Activated effector memory CD4-positive, alpha-beta T cell treated with anti-CD3 and anti-CD28 coated beads, Interleukin-2, amount 50 U/mL, for 16 hours (primary cell): ENCODE results near the gene PHF23.

Source experiments
- DNase-seq: peaks from one replicate; pipeline ENCODE4 v3.0.0-alpha.2; 2020

The PHF23 gene

GRCh38 chr17:7239091-7240027, at the start of gene PHF23:
PHF23 (minus strand) TSS chr17:7239457; CDS start chr17:7239279, 178 bp downstream.
- DNase-seq = peak; percentile 99

DNA sequence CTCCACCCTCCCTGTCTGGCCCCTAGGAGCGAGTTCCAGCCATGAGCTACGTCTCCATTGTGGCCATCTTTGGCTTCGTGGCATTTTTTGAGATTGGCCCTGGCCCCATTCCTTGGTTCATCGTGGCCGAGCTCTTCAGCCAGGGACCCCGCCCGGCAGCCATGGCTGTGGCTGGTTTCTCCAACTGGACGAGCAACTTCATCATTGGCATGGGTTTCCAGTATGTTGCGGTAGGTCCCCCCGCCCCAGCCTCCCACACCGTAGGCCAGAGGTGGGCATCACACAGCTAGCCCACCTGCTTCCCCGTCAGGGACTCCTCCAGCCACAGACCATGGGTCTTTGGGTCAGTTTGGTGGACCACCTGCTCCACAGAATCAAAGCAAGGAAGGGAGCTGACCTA, 46.4 kb upstream of the PHF23 start:
- no peak for DNase-seq

DNA sequence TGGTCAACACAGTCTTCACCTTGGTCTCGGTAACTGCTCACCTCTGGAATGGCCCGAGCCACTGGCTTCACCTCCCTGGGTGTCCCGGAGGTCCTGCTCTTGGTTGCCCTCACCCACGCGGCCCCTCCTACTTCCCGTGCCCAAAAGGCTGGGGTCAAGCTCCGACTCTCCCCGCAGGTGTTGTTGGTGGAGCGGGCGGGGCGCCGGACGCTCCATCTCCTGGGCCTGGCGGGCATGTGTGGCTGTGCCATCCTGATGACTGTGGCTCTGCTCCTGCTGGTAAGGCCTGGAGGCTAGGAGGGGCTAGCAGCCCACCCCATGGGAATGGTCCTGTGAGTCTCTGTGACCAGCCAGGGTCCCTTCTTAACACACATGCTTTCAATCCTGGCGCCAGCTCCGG, 45.7 kb upstream of the PHF23 start:
- DNase-seq = no peak

DNA sequence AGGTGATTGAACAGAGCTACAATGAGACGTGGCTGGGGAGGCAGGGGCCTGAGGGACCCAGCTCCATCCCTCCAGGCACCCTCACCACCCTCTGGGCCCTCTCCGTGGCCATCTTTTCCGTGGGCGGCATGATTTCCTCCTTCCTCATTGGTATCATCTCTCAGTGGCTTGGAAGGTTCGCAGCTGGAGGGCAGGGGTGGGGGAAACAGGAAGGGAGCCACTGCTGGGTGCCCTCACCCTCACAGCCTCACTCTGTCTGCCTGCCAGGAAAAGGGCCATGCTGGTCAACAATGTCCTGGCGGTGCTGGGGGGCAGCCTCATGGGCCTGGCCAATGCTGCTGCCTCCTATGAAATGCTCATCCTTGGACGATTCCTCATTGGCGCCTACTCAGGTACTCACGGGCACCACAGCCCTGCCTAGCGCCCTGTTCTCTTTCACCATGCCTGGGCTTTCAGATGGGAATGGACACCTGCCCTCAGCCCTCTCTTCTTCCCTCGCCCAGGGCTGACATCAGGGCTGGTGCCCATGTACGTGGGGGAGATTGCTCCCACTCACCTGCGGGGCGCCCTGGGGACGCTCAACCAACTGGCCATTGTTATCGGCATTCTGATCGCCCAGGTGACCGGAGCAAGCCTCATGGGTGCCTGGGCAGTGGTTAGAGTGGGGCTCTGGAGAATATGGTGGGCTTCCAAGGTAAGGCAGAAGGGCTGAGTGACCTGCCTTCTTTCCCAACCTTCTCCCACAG, 44.4 kb upstream of the PHF23 start:
- no peak for DNase-seq

- DNase-seq = no peak
These were observed 43.6 kb upstream of the PHF23 start for GRCh38 chr17:7282752-7283321.

GRCh38 chr17:7281953-7282751, 42.9 kb upstream of the PHF23 start:
- DNase-seq = no peak

DNA sequence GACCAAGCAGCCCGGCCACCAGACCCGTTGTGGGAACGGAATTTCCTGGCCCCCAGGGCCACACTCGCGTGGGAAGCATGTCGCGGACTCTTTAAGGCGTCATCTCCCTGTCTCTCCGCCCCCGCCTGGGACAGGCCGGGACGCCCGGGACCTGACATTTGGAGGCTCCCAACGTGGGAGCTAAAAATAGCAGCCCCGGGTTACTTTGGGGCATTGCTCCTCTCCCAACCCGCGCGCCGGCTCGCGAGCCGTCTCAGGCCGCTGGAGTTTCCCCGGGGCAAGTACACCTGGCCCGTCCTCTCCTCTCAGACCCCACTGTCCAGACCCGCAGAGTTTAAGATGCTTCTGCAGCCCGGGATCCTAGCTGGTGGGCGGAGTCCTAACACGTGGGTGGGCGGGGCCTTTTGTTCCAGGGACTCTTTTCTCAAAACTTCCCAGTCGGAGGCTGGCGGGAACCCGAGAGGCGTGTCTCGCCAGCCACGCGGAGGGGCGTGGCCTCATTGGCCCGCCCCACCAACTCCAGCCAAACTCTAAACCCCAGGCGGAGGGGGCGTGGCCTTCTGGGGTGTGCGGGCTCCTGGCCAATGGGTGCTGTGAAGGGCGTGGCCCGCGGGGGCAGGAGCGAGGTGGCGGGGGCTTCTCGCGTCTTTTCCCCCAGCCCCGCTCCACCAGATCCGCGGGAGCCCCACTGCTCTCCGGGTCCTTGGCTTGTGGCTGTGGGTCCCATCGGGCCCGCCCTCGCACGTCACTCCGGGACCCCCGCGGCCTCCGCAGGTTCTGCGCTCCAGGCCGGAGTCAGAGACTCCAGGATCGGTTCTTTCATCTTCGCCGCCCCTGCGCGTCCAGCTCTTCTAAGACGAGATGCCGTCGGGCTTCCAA, 42.1 kb upstream of the PHF23 start, which contains the start of gene SLC2A4:
Gene SLC2A4 (plus strand): TSS at position 645 of the 879 bp plus-strand sequence. CDS start 217 bp downstream, at position 862.
- DNase-seq = peak; percentile 93

- peak; percentile 95 for DNase-seq
These were observed 41.3 kb upstream of the PHF23 start for GRCh38 chr17:7280519-7281073.

DNA sequence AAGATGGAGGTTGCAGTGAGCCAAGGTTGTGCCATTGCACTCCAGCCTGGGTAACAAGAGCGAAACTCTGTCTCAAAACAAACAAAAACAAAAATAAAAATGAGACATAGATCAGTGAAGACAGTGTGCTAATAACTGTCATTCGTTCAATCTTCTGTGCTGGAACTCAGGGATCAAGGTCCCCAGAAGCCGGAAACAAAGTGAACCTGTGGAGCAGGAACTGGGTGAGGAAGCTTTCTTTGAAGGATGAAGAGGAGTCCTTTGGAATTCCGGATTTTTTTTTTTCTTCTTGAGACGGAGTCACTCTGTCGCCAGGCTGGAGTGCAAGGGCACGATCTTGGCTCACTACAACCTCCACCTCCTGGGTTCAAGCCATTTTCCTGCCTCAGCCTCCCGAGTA, 40.2 kb upstream of the PHF23 start:
- no peak for DNase-seq

GRCh38 chr17:7266784-7267183, 27.5 kb upstream of the PHF23 start:
- DNase-seq = no peak

DNA sequence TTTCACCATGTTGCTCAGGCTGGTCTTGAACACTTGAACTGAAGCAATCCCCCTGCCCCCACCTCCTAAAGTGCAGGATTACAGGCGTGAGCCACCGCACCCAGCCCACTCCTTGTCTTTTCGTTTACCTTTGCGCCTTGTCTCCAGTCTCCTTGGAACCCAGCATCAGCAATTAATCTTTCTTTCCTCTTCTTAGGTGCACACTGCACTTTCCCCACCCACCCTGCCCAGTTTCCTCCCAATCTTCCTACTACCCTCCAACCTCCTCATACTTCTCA, 24.5 kb upstream of the PHF23 start:
- DNase-seq = no peak

- peak; percentile 69 for DNase-seq
These were observed 23.9 kb upstream of the PHF23 start for GRCh38 chr17:7262935-7263800.

DNA sequence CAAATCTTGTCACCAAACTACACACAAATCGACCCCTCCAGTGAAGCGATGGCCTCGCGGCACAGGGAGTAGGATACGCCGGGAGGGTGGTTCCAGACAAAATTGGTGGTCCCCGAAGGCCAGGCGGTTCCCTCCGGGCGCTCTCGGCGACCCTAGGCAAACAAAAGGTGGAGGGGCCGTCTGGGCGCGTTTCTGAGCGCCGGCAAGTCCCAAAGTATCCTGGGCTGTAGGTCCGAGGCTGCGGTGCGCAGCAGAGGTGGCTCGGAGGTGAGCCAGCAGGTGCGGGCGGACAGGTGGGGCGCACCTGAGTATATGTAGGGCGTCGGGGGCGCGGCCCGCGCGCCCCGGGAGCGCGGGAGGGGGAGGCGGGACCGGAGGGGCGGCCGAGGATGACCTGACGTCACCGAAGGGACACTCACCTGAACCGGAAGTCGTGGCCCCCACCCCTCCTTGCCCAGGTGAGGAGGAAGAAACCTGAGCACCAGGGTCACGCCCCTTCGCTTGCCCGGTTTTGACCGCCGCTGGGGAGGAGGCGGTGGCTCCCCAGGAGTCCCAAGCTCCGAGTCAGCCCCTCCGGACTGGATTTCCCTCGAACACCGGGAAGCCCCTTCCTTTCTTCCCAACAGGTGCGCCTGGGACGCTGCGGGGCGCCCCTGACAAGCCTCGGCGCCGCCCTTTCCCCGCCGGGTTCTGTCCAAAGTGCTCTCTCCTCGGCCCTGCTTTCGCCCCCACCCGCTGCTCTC, 23.1 kb upstream of the PHF23 start, which contains the start of gene CLDN7:
Gene CLDN7 (minus strand): TSS at position 287 of the 743 bp plus-strand sequence. CDS start 435 bp downstream, outside the sequence.
- DNase-seq = peak; percentile 68

GRCh38 chr17:7261379-7262191, 22.3 kb upstream of the PHF23 start:
- peak; percentile 67 for DNase-seq

DNA sequence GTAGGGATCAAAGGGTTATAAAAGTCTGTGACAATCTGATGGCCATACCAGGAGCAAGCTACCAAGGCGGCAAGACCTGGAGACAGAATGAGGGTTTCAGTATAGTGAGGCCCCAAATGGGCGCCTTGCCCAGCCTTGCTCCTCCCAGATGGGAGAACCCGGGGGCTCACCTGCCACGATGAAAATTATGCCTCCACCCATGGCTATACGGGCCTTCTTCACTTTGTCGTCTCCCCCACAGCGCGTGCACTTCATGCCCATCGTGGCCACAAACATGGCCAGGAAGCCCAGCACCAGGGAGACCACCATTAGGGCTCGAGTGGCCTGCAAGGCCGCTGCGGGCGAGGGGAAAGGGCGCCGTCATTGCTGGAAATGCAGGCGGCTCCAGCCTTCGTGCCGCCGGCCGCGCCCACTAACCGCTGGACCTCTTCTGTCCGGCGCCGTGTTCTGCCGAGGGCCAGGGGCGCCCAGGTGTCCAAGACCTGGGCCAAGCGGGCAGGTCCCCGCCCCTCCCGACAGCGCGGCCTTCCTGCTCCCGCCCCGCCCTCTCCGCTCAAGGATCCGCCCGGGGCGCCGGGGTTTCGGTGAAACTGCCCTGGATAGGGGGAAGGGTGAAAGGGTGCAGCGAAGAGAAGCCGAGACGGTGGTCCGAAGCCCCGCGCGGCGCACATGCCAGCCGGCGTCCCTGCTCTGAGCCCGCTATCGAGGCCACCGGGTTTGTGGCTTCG, 21.6 kb upstream of the PHF23 start:
- DNase-seq = peak; percentile 77

GRCh38 chr17:7260151-7260550, 20.9 kb upstream of the PHF23 start:
- DNase-seq = no peak

DNA sequence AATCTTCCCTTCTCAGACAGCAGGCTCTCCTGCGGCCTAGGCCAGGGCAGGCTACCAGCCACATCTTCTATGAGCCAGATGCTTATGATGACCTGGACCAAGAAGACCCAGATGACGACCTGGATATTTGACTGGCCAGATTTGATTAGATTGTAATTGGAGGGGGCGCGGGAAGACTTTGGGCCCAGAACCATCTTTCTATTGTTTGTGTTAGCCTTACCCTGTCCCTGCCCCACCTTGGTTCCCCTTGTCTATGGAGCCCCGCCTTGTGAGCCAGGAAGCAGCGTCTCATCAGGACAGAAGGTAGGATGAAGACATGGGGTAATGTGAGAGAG, 20.3 kb upstream of the PHF23 start:
- no peak for DNase-seq
